ENCODE results near the gene TMEFF2. TPM values are rescaled to one million over a fixed set of nuclear protein-coding genes. Genes with fewer than 3 reads are reported as not detected.

Gene TMEFF2
- total RNA-seq, 1 donor from 2014 or later: not detected

GRCh38 chr2:192196421-192197194 lies 1.9 kb upstream of the TMEFF2 start:
- DNase-seq (ENCODE audit: extremely low spot score in 2 of 2): no peak
- peaks cover 26% of the 10 kb centered on the region for H3K27me3 ChIP-seq
- peaks cover 36% of the 10 kb centered on the region for H3K4me1 ChIP-seq
- no peaks in the 10 kb centered on the region for H3K9me3 ChIP-seq
- no peaks in the 10 kb centered on the region for H3K36me3 ChIP-seq
- peak overlapping the region in 1 of 2 donors; percentile 41 for H3K4me3 ChIP-seq
- intact Hi-C loops (cut with DNase I): no loop called here
- TF ChIP-seq CTCF (IDR thresholded peaks at IDR 0.05) (no peak), POLR2AphosphoS5 (IDR thresholded peaks at IDR 0.05; ENCODE audit: insufficient read depth in 1 of 2, low read depth in 1 of 2) (no peak), POLR2A (IDR thresholded peaks at IDR 0.05) (no peak)
- H3K27ac ChIP-seq: no peak overlapping the region

- Histone ChIP-seq H3K27ac (no peak overlapping the region), H3K4me1 (peaks cover 36% of the 10 kb centered on the region), H3K4me3 (peak overlapping the region; percentile 41 to 47), H3K9me3 (no peaks in the 10 kb centered on the region), H3K27me3 (peaks cover 26% of the 10 kb centered on the region), H3K36me3 (no peaks in the 10 kb centered on the region)
- no peak for DNase-seq (ENCODE audit: extremely low spot score in 2 of 2)
- TF ChIP-seq CTCF (IDR thresholded peaks at IDR 0.05) (no peak), POLR2AphosphoS5 (IDR thresholded peaks at IDR 0.05; ENCODE audit: insufficient read depth in 1 of 2, low read depth in 1 of 2) (no peak), POLR2A (IDR thresholded peaks at IDR 0.05) (no peak)
- intact Hi-C loops (cut with DNase I): no loop called here
These were observed 1.1 kb upstream of the TMEFF2 start for GRCh38 chr2:192195548-192196418.

DNA sequence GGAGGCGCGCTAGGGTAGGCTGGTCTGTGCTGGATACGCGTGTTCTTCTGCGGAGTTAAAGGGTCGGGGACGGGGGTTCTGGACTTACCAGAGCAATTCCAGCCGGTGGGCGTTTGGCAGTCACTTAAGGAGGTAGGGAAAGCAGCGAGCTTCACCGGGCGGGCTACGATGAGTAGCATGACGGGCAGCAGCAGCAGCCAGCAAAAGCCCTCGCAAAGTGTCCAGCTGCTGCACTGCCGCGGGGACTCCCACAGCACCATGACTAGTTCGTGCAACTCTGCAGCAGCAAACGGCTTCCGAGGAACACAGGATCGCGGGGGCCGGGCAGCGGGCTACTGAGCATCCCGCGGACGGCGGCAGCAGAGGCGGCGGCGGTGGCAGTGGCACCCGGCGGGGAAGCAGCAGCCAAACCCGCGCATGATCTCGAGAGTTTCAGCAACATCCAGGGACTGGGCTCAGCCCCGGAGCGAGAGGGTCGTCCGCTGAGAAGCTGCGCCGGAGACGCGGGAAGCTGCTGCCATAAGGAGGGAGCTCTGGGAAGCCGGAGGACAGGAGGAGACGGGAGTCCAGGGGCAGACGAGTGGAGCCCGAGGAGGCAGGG lies 368 bp downstream of the TMEFF2 start:
- Histone ChIP-seq H3K27ac (no peak overlapping the region), H3K9me3 (no peaks in the 10 kb centered on the region), H3K27me3 (peaks cover 26% of the 10 kb centered on the region), H3K4me3 (peak overlapping the region; percentile 41 to 47), H3K36me3 (no peaks in the 10 kb centered on the region), H3K4me1 (peaks cover 36% of the 10 kb centered on the region)
- DNase-seq (ENCODE audit: extremely low spot score in 2 of 2): no peak
- no peak for TF ChIP-seq POLR2AphosphoS5 (IDR thresholded peaks at IDR 0.05; ENCODE audit: insufficient read depth in 1 of 2, low read depth in 1 of 2)
- no peak for TF ChIP-seq CTCF (IDR thresholded peaks at IDR 0.05)
- TF ChIP-seq POLR2A (IDR thresholded peaks at IDR 0.05): no peak
- intact Hi-C loops (cut with DNase I): no loop called here

DNA sequence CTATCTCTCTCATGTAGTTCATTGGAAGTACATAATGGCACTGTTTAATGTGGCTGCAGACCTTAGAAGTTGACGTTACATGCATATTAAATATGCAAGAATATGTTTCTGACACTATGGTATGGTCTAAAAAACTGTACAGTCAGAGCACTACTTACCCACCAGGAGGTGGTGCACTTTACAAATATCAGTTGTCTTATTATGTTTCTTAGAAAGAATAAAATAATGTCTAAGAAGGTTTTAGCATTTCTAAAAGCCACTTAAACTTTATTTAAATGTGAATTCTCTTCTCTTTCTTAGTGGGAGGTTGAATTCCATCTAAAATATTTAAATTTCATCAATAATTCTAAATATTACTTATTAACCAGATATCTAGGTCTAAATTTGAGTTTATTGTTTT lies 4.3 kb downstream of the TMEFF2 start:
- H3K4me3 ChIP-seq: no peak overlapping the region
- no peaks in the 10 kb centered on the region for H3K9me3 ChIP-seq
- TF ChIP-seq CTCF (IDR thresholded peaks at IDR 0.05) (peak in 1 of 3 experiments; percentile 7), POLR2A (IDR thresholded peaks at IDR 0.05) (no peak)
- peaks cover 9% of the 10 kb centered on the region for H3K27me3 ChIP-seq
- DNase-seq (ENCODE audit: extremely low spot score in 2 of 2): no peak
- H3K36me3 ChIP-seq: no peaks in the 10 kb centered on the region
- H3K4me1 ChIP-seq: peaks cover 19% of the 10 kb centered on the region
- H3K27ac ChIP-seq: no peak overlapping the region
- intact Hi-C loops (cut with DNase I): no loop called here
